ENCODE results near the gene TGFBR3. TPM values are rescaled to one million over a fixed set of nuclear protein-coding genes. Genes with fewer than 3 reads are reported as not detected.

Gene TGFBR3
- total RNA-seq, 1 experiment from 2014 or later: 2.4 TPM

GRCh38 chr1:91754816-91755580 is 131.0 kb downstream of the TGFBR3 start:
- TF ChIP-seq CTCF (conservative IDR thresholded peaks at IDR 0.05): no peak
- Histone ChIP-seq H2BK5ac (ENCODE audit: insufficient read length, low read length) (no peak overlapping the region), H2BK20ac (ENCODE audit: low read depth, low read length, poor library complexity, severe bottlenecking) (no peak overlapping the region), H3K9me3 (ENCODE audit: control insufficient read depth, low read depth, low read length) (no peaks in the 10 kb centered on the region), H3K79me1 (ENCODE audit: insufficient read depth, low read depth, low read length, poor library complexity, severe bottlenecking) (no peaks in the 10 kb centered on the region), H3K27ac (ENCODE audit: insufficient read length, low read depth, low read length) (no peak overlapping the region), H3K9ac (ENCODE audit: extremely low read depth, insufficient read length, low read length) (no peak overlapping the region), H2BK15ac (ENCODE audit: low read depth, low read length) (no peak overlapping the region), H3K4me1 (ENCODE audit: insufficient read depth, low read length) (no peaks in the 10 kb centered on the region), H4K8ac (replicated peaks; ENCODE audit: insufficient read length, low read depth, low read length) (no peak overlapping the region), H3K23me2 (ENCODE audit: insufficient read length, low read depth, low read length, poor library complexity, severe bottlenecking) (no peaks in the 10 kb centered on the region), H2BK12ac (ENCODE audit: insufficient read length, low read depth, low read length) (no peak overlapping the region), H3K27me3 (ENCODE audit: insufficient read depth, low read length) (no peaks in the 10 kb centered on the region), H2AFZ (ENCODE audit: low read length) (no peak overlapping the region), H2BK120ac (ENCODE audit: low read depth, low read length, poor library complexity, severe bottlenecking) (no peak overlapping the region), H3T11ph (ENCODE audit: low read length) (no peak overlapping the region), H3K18ac (ENCODE audit: insufficient read length, low read depth, low read length) (no peak overlapping the region), H3K14ac (ENCODE audit: insufficient read depth, low read length) (no peak overlapping the region), H3K79me2 (ENCODE audit: insufficient read depth, low read length) (no peaks in the 10 kb centered on the region), H4K5ac (ENCODE audit: insufficient read length, low read depth, low read length) (no peak overlapping the region), H3K4ac (ENCODE audit: low read depth, low read length) (no peak overlapping the region), H2AK5ac (ENCODE audit: insufficient read length, low read length) (no peak overlapping the region), H3K56ac (ENCODE audit: insufficient read length, low read depth, low read length) (no peak overlapping the region), H4K91ac (ENCODE audit: insufficient read length, low read depth, low read length) (no peak overlapping the region), H4K20me1 (ENCODE audit: control insufficient read depth, insufficient read depth, insufficient read length) (no peaks in the 10 kb centered on the region), H3K4me2 (ENCODE audit: insufficient read depth, insufficient read length, low read length) (no peak overlapping the region), H3K23ac (ENCODE audit: insufficient read length, low read depth, low read length) (no peak overlapping the region)
- no peak for DNase-seq
- no peaks in the 10 kb centered on the region for H3K9me3 Mint-ChIP-seq
- no CpG with 5 or more reads among the region's 12 CpGs for WGBS (ENCODE audit: extremely low coverage, insufficient read length, low lambda C conversion rate)
- H3K27ac Mint-ChIP-seq: no peak overlapping the region
- no peak overlapping the region for H3K4me3 Mint-ChIP-seq
- H3K4me1 Mint-ChIP-seq: peaks cover 0 to 7% of the 10 kb centered on the region in 2 experiments; a peak in 1 of 4 replicates
- no peaks in the 10 kb centered on the region for H3K27me3 Mint-ChIP-seq (ENCODE audit: low read depth)
- no peaks in the 10 kb centered on the region for H3K36me3 Mint-ChIP-seq (ENCODE audit: insufficient read depth in 1 of 3, low read depth in 3 of 3)
